Kidney epithelial cell (primary cell): ENCODE measurements around the gene CDK14. TPM values are rescaled to one million over a fixed set of nuclear protein-coding genes. Genes with fewer than 3 reads are reported as not detected.

Experiments
- DNase-seq: peaks from one replicate; pipeline ENCODE4 v3.0.0-alpha.2; 2010; ENCODE audit warnings: low read depth
- H3K27me3 ChIP-seq: 2 replicates; pipeline ENCODE4 v1.6.0; 2011; ENCODE audit warnings: low read length; ENCODE audit not compliant: control insufficient read depth, insufficient read depth
- H3K36me3 ChIP-seq: 2 replicates; pipeline ENCODE4 v1.5.1; 2011; ENCODE audit warnings: low read length; ENCODE audit not compliant: control insufficient read depth, insufficient read depth
- H3K4me3 ChIP-seq: 2 replicates; pipeline ENCODE4 v1.5.1; 2011; ENCODE audit warnings: low read depth, mild to moderate bottlenecking, control low read depth, low read length
- CTCF ChIP-seq: IDR thresholded peaks from 2 replicates; pipeline ENCODE4 v1.5.1; 2011; ENCODE audit warnings: mild to moderate bottlenecking, moderate library complexity, low read length, control low read depth, inconsistent platforms; ENCODE audit not compliant: insufficient read depth, poor library complexity, severe bottlenecking
- total RNA-seq: library from RNA; depleted of rRNA; stranded (reverse); fragments of >200 nt; gene quantifications from 2 replicates; pipeline ENCODE4 v1.2.3, GENCODE V29; 2015

CDK14 gene
- total RNA-seq, 1 donor from 2014 or later: 18.2 TPM

DNA sequence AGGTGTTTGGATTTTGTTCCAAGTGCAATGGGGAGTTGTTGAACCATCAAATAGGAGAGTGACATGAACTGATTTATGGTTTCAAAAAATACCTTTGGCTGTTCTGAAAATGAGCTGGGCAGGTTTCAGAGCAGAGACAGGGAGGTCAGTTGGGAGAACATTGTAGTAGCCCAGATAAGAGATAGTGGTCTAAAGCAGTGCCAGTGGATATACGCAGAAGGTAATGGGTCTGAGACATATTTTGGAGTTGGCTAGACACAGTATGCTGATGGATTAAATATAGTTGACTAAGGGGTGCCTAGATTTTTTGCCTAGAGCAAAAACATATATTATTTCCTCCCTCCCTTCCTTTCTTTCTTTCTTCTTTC, 21.3 kb upstream of the CDK14 start:
- Histone ChIP-seq H3K4me3 (no peak overlapping the region), H3K36me3 (no peaks in the 10 kb centered on the region), H3K27me3 (no peaks in the 10 kb centered on the region)
- no peak for TF ChIP-seq CTCF
- DNase-seq: no peak

DNA sequence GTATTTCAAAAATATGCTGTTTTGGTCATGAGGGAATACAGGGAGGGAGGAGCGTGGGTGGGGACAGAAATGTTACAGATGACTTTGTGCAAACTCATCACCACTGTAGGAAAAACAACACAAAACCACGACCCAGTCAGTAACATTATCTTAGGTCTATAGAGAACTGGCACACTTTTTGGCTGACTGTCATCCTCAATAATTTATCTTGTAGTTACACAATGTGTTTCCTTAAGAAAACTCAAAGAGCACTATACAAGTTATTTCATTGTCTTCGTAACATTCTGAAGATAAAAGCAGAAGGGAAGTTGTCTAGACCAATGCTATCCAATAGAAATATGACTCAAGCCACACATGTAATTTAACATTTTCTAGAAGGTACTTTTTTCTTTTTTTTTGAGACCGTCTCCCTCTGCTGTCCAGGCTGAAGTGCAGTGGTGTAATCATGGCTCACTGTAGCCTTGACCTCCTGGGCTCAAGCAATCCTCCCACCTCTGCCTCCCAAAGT, 16.9 kb upstream of the CDK14 start:
- Histone ChIP-seq H3K27me3 (no peaks in the 10 kb centered on the region), H3K4me3 (no peak overlapping the region), H3K36me3 (no peaks in the 10 kb centered on the region)
- DNase-seq: peak; percentile 61
- TF ChIP-seq CTCF: no peak

DNA sequence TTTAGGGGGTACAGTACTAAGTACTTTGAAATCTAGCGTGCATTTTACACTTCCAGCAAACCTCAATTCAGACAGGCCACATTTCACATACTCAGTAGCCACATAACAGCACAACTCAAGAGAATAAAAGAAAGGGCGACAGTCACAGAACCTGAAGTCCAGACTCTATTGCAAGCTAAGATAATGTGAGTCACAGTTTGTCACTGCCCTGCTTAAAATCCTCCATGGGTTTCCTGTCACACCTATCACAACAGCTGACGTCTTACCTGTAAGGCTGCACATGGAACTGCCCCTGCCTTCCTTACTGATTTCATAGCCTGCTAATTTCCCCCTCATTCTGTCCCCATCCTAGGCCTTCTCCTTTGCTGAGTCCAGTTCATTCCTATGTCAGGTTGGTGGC, 16.1 kb upstream of the CDK14 start:
- no peak for DNase-seq
- H3K36me3 ChIP-seq: no peaks in the 10 kb centered on the region

DNA sequence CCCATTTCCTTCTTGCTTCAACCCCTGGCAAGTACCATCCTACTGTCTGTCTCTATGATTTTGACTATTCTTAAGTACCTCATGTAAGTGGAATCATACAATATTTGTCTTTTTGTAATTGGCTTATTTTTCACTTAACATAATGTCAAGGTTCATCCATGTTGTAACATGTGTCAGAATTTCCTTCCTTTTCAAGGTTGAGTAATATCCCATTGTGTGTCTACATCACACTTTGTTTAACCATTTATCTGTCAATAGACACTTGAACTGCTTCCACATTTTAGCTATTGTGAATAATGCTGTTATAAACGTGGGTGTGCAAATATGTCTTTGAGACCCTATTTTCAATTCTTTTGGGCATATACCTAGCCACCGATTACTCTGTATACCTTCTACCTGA, 14.0 kb upstream of the CDK14 start:
- TF ChIP-seq CTCF: no peak
- no peak for DNase-seq

More for the DNA sequence above, 16.1 kb upstream of the CDK14 start:
- no peaks in the 10 kb centered on the region for H3K27me3 ChIP-seq
- no peak for TF ChIP-seq CTCF
- H3K4me3 ChIP-seq: no peak overlapping the region

GRCh38 chr7:90584378-90584777, 11.7 kb upstream of the CDK14 start:
- Histone ChIP-seq H3K4me3 (no peak overlapping the region), H3K36me3 (no peaks in the 10 kb centered on the region), H3K27me3 (no peaks in the 10 kb centered on the region)
- no peak for TF ChIP-seq CTCF
- no peak for DNase-seq

More for the DNA sequence above, 14.0 kb upstream of the CDK14 start:
- H3K27me3 ChIP-seq: no peaks in the 10 kb centered on the region
- H3K4me3 ChIP-seq: no peak overlapping the region
- no peaks in the 10 kb centered on the region for H3K36me3 ChIP-seq

DNA sequence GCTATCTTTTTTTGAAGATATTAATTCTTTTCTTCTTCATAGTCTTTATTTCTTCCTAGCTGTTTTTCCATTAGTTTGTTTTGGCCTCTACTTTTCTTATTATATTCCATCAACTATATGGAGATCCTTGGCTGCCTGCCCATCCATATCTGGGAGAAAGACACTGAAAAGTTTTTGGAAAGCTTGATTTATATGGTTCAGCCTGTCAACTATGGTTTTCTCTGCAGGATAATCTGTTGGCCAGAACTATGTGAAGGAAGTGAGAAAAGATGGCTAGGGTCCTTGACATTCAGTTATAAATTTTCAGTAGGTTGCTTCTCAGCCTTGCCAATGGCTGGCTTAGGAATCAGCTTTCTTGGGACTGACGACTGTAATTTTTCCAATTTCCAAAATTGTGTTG, 10.0 kb upstream of the CDK14 start:
- DNase-seq: no peak
- Histone ChIP-seq H3K27me3 (no peaks in the 10 kb centered on the region), H3K36me3 (no peaks in the 10 kb centered on the region), H3K4me3 (no peak overlapping the region)
- no peak for TF ChIP-seq CTCF
